GM10266 (cell line): ENCODE results near the gene LAT.
"Not testable (repeated sequence)": the region's sequence is repeated elsewhere in the genome, so short reads cannot be mapped to it uniquely, and the experiment has no call there.

ENCODE experiments used
- DNase-seq: peaks from one replicate; pipeline ENCODE4 v3.0.0; 2012; ENCODE audit errors: extremely low spot score
- TF ChIP-seq, protein P1 (sequence below): IDR thresholded peaks from 2 replicates; pipeline ENCODE4 v1.5.1; 2012; ENCODE audit warnings: mild to moderate bottlenecking, low read depth; ENCODE audit not compliant: control insufficient read depth, insufficient read depth; ENCODE audit errors: missing control alignments

The LAT gene

DNA sequence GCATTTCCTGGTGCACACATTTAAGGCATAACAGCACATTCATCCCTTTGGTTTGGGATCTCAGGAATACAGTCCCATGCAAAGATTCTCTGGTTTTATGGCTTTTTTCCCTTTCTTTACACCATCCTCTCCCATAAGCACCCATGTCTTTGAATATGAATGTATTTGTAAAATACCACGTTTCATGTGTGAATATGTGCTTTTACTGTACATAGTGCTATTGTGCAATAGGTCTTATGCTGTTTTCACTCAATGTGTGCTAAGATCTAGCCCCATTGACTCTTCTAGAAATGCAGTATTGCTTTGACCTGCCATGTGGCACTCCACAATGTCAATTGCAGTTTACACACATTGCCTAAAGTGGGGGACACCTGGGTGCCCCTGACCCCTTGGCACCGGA is 20.4 kb upstream of the LAT start:
- TF ChIP-seq, protein P1, sequence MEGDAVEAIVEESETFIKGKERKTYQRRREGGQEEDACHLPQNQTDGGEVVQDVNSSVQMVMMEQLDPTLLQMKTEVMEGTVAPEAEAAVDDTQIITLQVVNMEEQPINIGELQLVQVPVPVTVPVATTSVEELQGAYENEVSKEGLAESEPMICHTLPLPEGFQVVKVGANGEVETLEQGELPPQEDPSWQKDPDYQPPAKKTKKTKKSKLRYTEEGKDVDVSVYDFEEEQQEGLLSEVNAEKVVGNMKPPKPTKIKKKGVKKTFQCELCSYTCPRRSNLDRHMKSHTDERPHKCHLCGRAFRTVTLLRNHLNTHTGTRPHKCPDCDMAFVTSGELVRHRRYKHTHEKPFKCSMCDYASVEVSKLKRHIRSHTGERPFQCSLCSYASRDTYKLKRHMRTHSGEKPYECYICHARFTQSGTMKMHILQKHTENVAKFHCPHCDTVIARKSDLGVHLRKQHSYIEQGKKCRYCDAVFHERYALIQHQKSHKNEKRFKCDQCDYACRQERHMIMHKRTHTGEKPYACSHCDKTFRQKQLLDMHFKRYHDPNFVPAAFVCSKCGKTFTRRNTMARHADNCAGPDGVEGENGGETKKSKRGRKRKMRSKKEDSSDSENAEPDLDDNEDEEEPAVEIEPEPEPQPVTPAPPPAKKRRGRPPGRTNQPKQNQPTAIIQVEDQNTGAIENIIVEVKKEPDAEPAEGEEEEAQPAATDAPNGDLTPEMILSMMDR, result no peak
- DNase-seq, result no peak

DNA sequence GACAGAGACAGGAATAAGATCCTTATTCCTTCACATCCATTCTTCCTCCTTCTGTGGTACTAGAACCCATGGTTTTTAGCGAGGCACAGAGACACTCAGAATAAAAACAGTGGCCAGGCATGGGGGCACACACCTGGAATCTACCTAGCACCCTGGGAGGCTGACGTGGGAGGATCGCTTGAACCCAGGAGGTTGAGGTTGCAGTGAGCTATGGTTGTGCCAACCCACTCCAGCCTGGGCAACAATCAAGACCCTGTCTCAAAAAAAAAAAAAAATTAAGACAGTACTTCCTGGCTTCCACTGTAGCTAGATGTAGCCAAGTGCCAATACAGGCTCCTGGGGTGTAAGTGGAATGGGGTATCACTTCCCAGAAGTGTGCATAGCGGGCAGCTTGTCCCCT is 17.7 kb upstream of the LAT start:
- DNase-seq, result no peak
- TF ChIP-seq, protein P1, result no peak

DNA sequence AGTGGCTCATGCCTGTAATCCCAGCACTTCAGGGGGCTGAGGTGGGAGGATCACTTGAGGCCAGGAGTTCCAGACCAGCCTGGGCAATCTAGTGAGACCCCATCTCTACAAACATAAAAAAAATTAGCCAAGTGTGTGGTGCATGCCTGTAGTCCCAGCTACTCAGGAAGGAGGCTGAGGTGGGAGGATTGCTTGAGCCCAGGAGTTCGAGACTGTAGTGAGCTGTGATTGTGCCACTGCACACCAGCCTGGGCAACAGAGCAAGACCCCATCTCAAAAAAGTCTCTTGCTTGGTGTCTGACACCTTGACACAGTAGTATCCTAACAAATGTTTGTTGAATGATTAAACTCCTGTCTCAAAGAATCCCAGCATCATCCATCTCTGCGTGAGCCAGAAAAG is 15.2 kb upstream of the LAT start:
- DNase-seq, result not testable (repeated sequence)

- no peak for DNase-seq
Measured at GRCh38 chr16:28974007-28974436, 10.8 kb upstream of the LAT start.

GRCh38 chr16:28974437-28975157 is 10.3 kb upstream of the LAT start, which contains the start of gene SPNS1:
TSS of gene SPNS1 (plus strand) at chr16:28974778. CDS start at chr16:28975152, 374 bp downstream.
- DNase-seq, result peak; percentile 99
- TF ChIP-seq, protein P1, result no peak

More at GRCh38 chr16:28974007-28974436, 10.8 kb upstream of the LAT start:
- TF ChIP-seq, protein P1, result peak; percentile 52

DNA sequence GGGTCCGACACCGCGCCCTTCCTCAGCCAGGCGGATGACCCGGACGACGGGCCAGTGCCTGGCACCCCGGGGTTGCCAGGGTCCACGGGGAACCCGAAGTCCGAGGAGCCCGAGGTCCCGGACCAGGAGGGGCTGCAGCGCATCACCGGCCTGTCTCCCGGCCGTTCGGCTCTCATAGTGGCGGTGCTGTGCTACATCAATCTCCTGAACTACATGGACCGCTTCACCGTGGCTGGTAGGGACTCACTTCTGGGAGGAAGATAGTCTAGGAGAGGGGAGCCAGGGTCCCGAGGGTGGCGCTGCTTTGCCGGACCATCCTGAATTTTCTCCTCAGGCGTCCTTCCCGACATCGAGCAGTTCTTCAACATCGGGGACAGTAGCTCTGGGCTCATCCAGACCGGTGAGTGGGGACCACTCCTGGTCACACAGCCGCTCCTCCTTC is 9.7 kb upstream of the LAT start:
- TF ChIP-seq, protein P1, result no peak
- DNase-seq, result no peak

- TF ChIP-seq, protein P1, result peak; percentile 43
- peak; percentile 42 for DNase-seq
Measured at GRCh38 chr16:28977703-28978662, 6.9 kb upstream of the LAT start.

DNA sequence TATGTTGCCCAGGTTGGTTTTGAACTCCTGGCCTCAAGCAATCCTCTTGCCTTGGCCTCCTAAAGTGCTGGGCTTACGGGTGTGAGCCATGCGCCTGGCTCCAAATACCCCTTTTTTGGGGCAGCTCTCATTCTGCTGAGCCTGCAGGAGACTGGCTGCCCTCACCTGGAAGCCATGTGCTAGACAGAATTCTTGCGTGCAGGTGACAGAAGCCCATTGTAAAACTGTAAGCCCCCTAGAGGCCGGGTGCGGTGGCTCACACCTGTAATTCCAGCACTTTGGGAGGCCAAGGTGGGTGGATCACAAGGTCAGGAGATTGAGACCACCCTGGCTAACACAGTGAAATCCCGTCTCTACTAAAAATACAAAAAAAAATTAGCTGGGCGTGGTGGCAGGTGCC is 4.5 kb upstream of the LAT start:
- not testable (repeated sequence) for DNase-seq
